ENCODE results near the gene CYB5B. TPM values are rescaled to one million over a fixed set of nuclear protein-coding genes. Genes with fewer than 3 reads are reported as not detected.

The CYB5B gene
- 186 to 226 TPM (median 196 TPM) in 5 replicates for total RNA-seq (2022; extraction: Qiagen RNA extraction)

GRCh38 chr16:69424053-69424934 is at the start of gene CYB5B:
Gene CYB5B, plus strand, starts transcription at chr16:69424619. Its CDS starts 65 bp downstream, at chr16:69424684.

Other genes with a start within 250 kb of the CYB5B start
- 6.1 to 9.4 TPM (median 6.9 TPM) in 5 replicates for gene SNTB2, start 237.5 kb upstream of the CYB5B start, total RNA-seq (2022; extraction: Qiagen RNA extraction)
- gene VPS4A, start 113.3 kb upstream of the CYB5B start, total RNA-seq (2022; extraction: Qiagen RNA extraction), result 29.8 to 33.1 TPM (median 31.5 TPM) in 5 replicates
- gene PDF, start 94.0 kb upstream of the CYB5B start, total RNA-seq (2022; extraction: Qiagen RNA extraction), result 18.0 to 41.0 TPM (median 38.8 TPM) in 5 replicates
- gene COG8, start 85.1 kb upstream of the CYB5B start, total RNA-seq (2022; extraction: Qiagen RNA extraction), result 21.7 to 27.8 TPM (median 25.6 TPM) in 5 replicates
- 49.8 to 69.1 TPM (median 53.1 TPM) in 5 replicates for gene NIP7, start 84.8 kb upstream of the CYB5B start, total RNA-seq (2022; extraction: Qiagen RNA extraction)
- 0.18 TPM in 1 of 5 replicates, not detected in the others for gene TMED6, start 72.8 kb upstream of the CYB5B start, total RNA-seq (2022; extraction: Qiagen RNA extraction)
- 20.4 to 28.4 TPM (median 21.8 TPM) in 5 replicates for gene TERF2, start 38.6 kb upstream of the CYB5B start, total RNA-seq (2022; extraction: Qiagen RNA extraction)
- 3.2 to 7.7 TPM (median 5.4 TPM) in 5 replicates for gene NFAT5, start 141.3 kb downstream of the CYB5B start, total RNA-seq (2022; extraction: Qiagen RNA extraction)

Data from A549 treated with Hydrocortisone at 1 μM for 4 hours (cell line).